GM12875 (cell line): Measurements from ENCODE around the gene WDCP.
"Not testable (repeated sequence)": the region's sequence is repeated elsewhere in the genome, so short reads cannot be mapped to it uniquely, and the experiment has no call there.

Experiments
- H3K4me3 ChIP-seq: one replicate; pipeline ENCODE4 v1.5.1; 2011; ENCODE audit warnings: low read depth, low read length, control low read depth
- CTCF ChIP-seq: IDR thresholded peaks from 2 replicates; pipeline ENCODE4 v1.5.1; 2011; ENCODE audit warnings: low read depth, mild to moderate bottlenecking, control low read depth, inconsistent platforms, low read length, moderate library complexity, borderline replicate concordance; ENCODE audit not compliant: insufficient read depth

Gene WDCP

GRCh38 chr2:24046930-24047702 is at the start of gene WDCP:
WDCP (minus strand) TSS chr2:24047391; CDS start chr2:24039494, 7,897 bp downstream.
- no peak for TF ChIP-seq CTCF
- peak within 1 kb of the TSS; percentile 56 for H3K4me3 ChIP-seq

GRCh38 chr2:24095171-24095677 is 48.0 kb upstream of the WDCP start:
- not testable (repeated sequence) for H3K4me3 ChIP-seq

- H3K4me3 ChIP-seq: not testable (repeated sequence)
Measured at GRCh38 chr2:24093270-24093669, 46.1 kb upstream of the WDCP start.

- no peak for TF ChIP-seq CTCF
- H3K4me3 ChIP-seq: no peak overlapping the region
Measured at GRCh38 chr2:24088821-24089359, 41.7 kb upstream of the WDCP start.

GRCh38 chr2:24087032-24087431 is 39.8 kb upstream of the WDCP start:
- H3K4me3 ChIP-seq: no peak overlapping the region
- TF ChIP-seq CTCF: no peak

GRCh38 chr2:24086241-24086640 is 39.0 kb upstream of the WDCP start:
- H3K4me3 ChIP-seq: no peak overlapping the region
- TF ChIP-seq CTCF: no peak

- TF ChIP-seq CTCF: no peak
- H3K4me3 ChIP-seq: peak overlapping the region; percentile 73
Measured at GRCh38 chr2:24085200-24085489, 38.0 kb upstream of the WDCP start.

- peak; percentile 98 for TF ChIP-seq CTCF
- H3K4me3 ChIP-seq: peak within 1 kb of the TSS; percentile 73
Measured at GRCh38 chr2:24084386-24085199, 37.4 kb upstream of the WDCP start, which contains the start of gene TP53I3. TP53I3 (minus strand) TSS chr2:24084834; CDS start chr2:24084326, 508 bp downstream.
